HG02885 (cell line): Measurements from ENCODE around the gene ALPP.

Source experiments
- ATAC-seq: cut with Tn5 transposase; IDR thresholded peaks from one replicate; pipeline ENCODE4 v1.9.1; 2021; ENCODE audit warnings: mild to moderate bottlenecking; ENCODE audit not compliant: unreplicated experiment, poor library complexity

The ALPP gene

GRCh38 chr2:232340171-232340935, 38.2 kb upstream of the ALPP start:
- ATAC-seq: no peak

- no peak for ATAC-seq
Measured at GRCh38 chr2:232341061-232341738, 37.4 kb upstream of the ALPP start.

- ATAC-seq: no peak
Measured at GRCh38 chr2:232341739-232342126, 36.8 kb upstream of the ALPP start.

- no peak for ATAC-seq
Measured at GRCh38 chr2:232342635-232343565, 35.7 kb upstream of the ALPP start.

GRCh38 chr2:232343821-232344220, 34.7 kb upstream of the ALPP start:
- ATAC-seq: no peak

- no peak for ATAC-seq
Measured at GRCh38 chr2:232345251-232345650, 33.3 kb upstream of the ALPP start.

GRCh38 chr2:232347369-232347768, 31.2 kb upstream of the ALPP start:
- no peak for ATAC-seq

- ATAC-seq: no peak
Measured at GRCh38 chr2:232348936-232349335, 29.6 kb upstream of the ALPP start.

GRCh38 chr2:232349546-232349945, 29.0 kb upstream of the ALPP start:
- ATAC-seq: no peak

- no peak for ATAC-seq
Measured at GRCh38 chr2:232349946-232350635, 28.5 kb upstream of the ALPP start.

- no peak for ATAC-seq
Measured at GRCh38 chr2:232350804-232351685, 27.5 kb upstream of the ALPP start.

GRCh38 chr2:232351686-232352510, 26.7 kb upstream of the ALPP start:
- ATAC-seq: no peak

GRCh38 chr2:232352511-232353091, 25.9 kb upstream of the ALPP start:
- ATAC-seq: no peak

GRCh38 chr2:232353096-232353495, 25.5 kb upstream of the ALPP start:
- no peak for ATAC-seq

GRCh38 chr2:232353660-232354059, 24.9 kb upstream of the ALPP start:
- ATAC-seq: no peak

GRCh38 chr2:232354069-232354468, 24.5 kb upstream of the ALPP start:
- ATAC-seq: no peak

GRCh38 chr2:232361646-232362045, 16.9 kb upstream of the ALPP start:
- no peak for ATAC-seq
